ENCODE data around the gene MT1F. TPM values are rescaled to one million over a fixed set of nuclear protein-coding genes. Genes with fewer than 3 reads are reported as not detected.

Gene MT1F
- total and polyA plus RNA-seq, 2 of the 4 experiments (the other 2 are of a cell fraction), result 0.56 TPM; not detected in 1

GRCh38 chr16:56615353-56615752 lies 42.4 kb upstream of the MT1F start:
- Histone ChIP-seq H2BK15ac (ENCODE audit: low read depth, low read length) (peak overlapping the region; percentile 60; the same call in 1 of the 3 replicates), H3K14ac (replicated peaks; ENCODE audit: low read depth, low read length) (peak overlapping the region; percentile 38; the same call in 1 of the 2 replicates), H2AK5ac (ENCODE audit: low read depth, low read length) (peak overlapping the region; percentile 99), H3K9me3 (ENCODE audit: control insufficient read depth, insufficient read depth, low read length) (no peaks in the 10 kb centered on the region), H3K79me1 (ENCODE audit: low read depth in 1 of 2, low read length in 2 of 2) (peaks cover 2 to 53% of the 10 kb centered on the region in 2 experiments; a peak in 3 of 4 replicates), H3K36me3 (ENCODE audit: control insufficient read depth, insufficient read depth, low read length) (no peaks in the 10 kb centered on the region), H4K20me1 (ENCODE audit: insufficient read depth, low read length) (no peaks in the 10 kb centered on the region), H3K4me3 (ENCODE audit: insufficient read depth, low read depth, low read length) (no peak overlapping the region), H3K4me2 (ENCODE audit: low read depth, low read length) (no peak overlapping the region), H4K5ac (ENCODE audit: low read depth, low read length) (no peak overlapping the region), H3K23ac (ENCODE audit: low read depth, low read length) (no peak overlapping the region), H2BK5ac (ENCODE audit: low read depth, low read length, poor library complexity, severe bottlenecking) (peak overlapping the region; percentile 96), H3K18ac (ENCODE audit: low read depth, low read length) (no peak overlapping the region), H3K27ac (ENCODE audit: insufficient read depth, low read length) (no peak overlapping the region), H3K56ac (ENCODE audit: extremely low read depth, insufficient read depth, low read length) (no peak overlapping the region), H3K9me1 (ENCODE audit: insufficient read depth, low read length) (peaks cover 25% of the 10 kb centered on the region), H2AK9ac (replicated peaks; ENCODE audit: low read depth, low read length, poor library complexity) (no peak overlapping the region), H2BK120ac (ENCODE audit: low read depth, low read length) (peak overlapping the region; percentile 92; the same call in 1 of the 2 replicates), H2BK20ac (ENCODE audit: low read depth, low read length) (peak overlapping the region; percentile 89; the same call in 1 of the 2 replicates), H3K9ac (ENCODE audit: low read depth, low read length) (no peak overlapping the region), H4K91ac (ENCODE audit: insufficient read depth, low read depth, low read length) (0 out of 2 replicates have a peak overlapping the region, but pooled peaks have one; percentile 86), H2AFZ (replicated peaks; ENCODE audit: low read length, poor library complexity) (no peak overlapping the region), H4K8ac (ENCODE audit: low read depth in 2 of 2, low read length in 2 of 2) (peak overlapping the region; percentile 51 to 78; a peak in 2 of 4 replicates), H3K4ac (ENCODE audit: low read depth, low read length) (peak overlapping the region; percentile 93; the same call in 1 of the 2 replicates), H3K27me3 (ENCODE audit: control insufficient read depth, insufficient read depth, low read length) (no peaks in the 10 kb centered on the region), H3K4me1 (ENCODE audit: control insufficient read depth, insufficient read depth, low read length) (peaks cover 31% of the 10 kb centered on the region)
- ATAC-seq (ENCODE audit: low read depth), result no peak
- CTCF ChIA-PET, result no interaction called here
- TF ChIP-seq FOS (IDR thresholded peaks at IDR 0.05; ENCODE audit: low read depth, low read length), result no peak
- TF ChIP-seq USF2 (IDR thresholded peaks at IDR 0.05; ENCODE audit: low read depth, low read length), result no peak
- no peak for TF ChIP-seq CHD1 (IDR thresholded peaks at IDR 0.05; ENCODE audit: low read depth, low read length)
- TF ChIP-seq POLR2A (IDR thresholded peaks at IDR 0.05; ENCODE audit: low read depth, low read length), result no peak
- TF ChIP-seq RAD21 (IDR thresholded peaks at IDR 0.05; ENCODE audit: low read length), result no peak
- TF ChIP-seq CTCF (conservative IDR thresholded peaks at IDR 0.05; ENCODE audit: low read depth, low read length), result no peak
- no peak for TF ChIP-seq MXI1 (IDR thresholded peaks at IDR 0.05; ENCODE audit: borderline replicate concordance, low read depth, low read length)
- TF ChIP-seq MAFK (IDR thresholded peaks at IDR 0.05; ENCODE audit: low read depth, low read length), result no peak
- peak; percentile 48 for DNase-seq
- dilution Hi-C loops (cut with HindIII; ENCODE audit: low sequenced_read_pairs, unreplicated experiment) (no loop called here), intact Hi-C loops (cut with micrococcal nuclease) (no loop called here), in situ Hi-C loops (cut with MboI; ENCODE audit: low sequenced_read_pairs) (no loop called here)
- 100% methylated on average over 1 of the region's 3 CpGs; no CpG with 5 or more reads in 1 of the 2 experiments for WGBS, 2 experiments (ENCODE audit: extremely low coverage in 2 of 2, insufficient read length in 1 of 2)
- POLR2A ChIA-PET (ENCODE audit: unreplicated experiment), result no interaction called here
- BruUV-seq (replicated peaks), result no TSS peak
